NCI-H345 treated with DMSO at 0.1 percent for 48 hours (cell line): ENCODE results near the gene PTPN22.

ENCODE experiments used
- DNase-seq: peaks from one replicate; lab custom pipeline; 2025; ENCODE audit not compliant: unreplicated experiment; lab: John Stamatoyannopoulos, UW

The PTPN22 gene

GRCh38 chr1:113887402-113888175 is 16.1 kb upstream of the PTPN22 start, which contains the start of gene BCL2L15:
Gene BCL2L15, minus strand, starts transcription at chr1:113887581. Its CDS starts 206 bp downstream, at chr1:113887375.
- no peak for DNase-seq

GRCh38 chr1:113886417-113887401 is 15.2 kb upstream of the PTPN22 start:
- DNase-seq, result no peak

GRCh38 chr1:113881661-113882060 is 10.1 kb upstream of the PTPN22 start:
- no peak for DNase-seq

- no peak for DNase-seq
Measured at GRCh38 chr1:113879739-113880038, 8.2 kb upstream of the PTPN22 start.

- DNase-seq, result no peak
Measured at GRCh38 chr1:113876176-113876575, 4.7 kb upstream of the PTPN22 start.

DNA sequence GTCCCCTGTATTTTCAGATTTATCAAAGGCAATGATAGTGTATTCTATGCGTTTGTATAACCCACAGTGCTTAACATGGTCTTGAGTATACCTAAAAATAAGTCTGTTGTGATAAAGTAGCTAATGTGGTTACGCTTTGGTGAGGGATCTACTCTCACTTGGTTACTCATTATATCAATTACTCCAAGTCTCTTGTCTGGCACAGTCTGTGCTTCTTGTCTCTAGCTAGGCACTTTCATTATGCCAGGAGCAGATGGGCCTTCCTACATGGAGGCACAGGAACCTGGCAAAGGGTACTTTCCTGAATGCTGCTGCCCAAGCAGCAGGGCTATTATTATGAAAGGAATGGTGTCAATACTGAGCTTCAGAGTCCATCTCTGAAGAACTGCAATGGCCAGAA is 4.2 kb upstream of the PTPN22 start:
- DNase-seq, result no peak

GRCh38 chr1:113874012-113874879 is 2.7 kb upstream of the PTPN22 start:
- DNase-seq, result no peak

DNA sequence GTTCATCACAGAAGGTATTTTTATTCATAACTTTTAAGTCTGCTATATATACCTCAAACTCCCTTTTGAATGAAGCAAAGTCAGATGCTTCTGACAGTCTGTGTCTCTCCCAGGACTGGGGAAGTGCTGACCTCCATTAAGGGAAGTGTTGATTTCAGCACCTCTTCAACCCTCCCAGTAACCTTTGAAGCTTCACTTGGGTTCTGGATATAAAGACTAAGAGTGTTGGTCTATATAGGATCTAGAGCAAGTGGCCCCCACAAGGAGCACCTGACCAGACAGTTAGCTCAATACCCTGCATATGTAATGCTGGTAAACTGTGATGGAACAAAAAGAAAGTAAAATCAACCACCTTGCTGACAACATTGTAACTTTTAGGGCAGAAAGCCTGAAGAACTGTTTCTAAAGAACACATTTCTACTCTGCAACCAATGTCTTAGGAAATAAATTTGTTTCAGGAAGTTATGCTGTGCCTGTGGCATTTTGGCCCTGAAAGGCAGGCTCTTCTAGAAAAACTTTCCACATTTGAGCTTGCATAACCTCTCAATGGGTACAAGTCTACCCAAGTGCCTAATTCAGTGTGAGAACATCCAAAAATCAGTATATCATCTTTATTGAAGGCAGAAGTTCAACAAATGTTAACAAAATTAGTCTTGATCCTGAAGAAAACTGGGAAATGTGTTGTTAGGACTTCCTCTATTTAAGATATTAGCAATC is 865 bp upstream of the PTPN22 start:
- no peak for DNase-seq

- no peak for DNase-seq
Measured at GRCh38 chr1:113870778-113871177, 734 bp downstream of the PTPN22 start.

GRCh38 chr1:113868387-113869083 is 3.0 kb downstream of the PTPN22 start:
- DNase-seq, result no peak

GRCh38 chr1:113861641-113862040 is 9.9 kb downstream of the PTPN22 start:
- DNase-seq, result no peak

GRCh38 chr1:113860891-113861290 is 10.6 kb downstream of the PTPN22 start:
- no peak for DNase-seq

- no peak for DNase-seq
Measured at GRCh38 chr1:113859478-113860175, 11.9 kb downstream of the PTPN22 start.

DNA sequence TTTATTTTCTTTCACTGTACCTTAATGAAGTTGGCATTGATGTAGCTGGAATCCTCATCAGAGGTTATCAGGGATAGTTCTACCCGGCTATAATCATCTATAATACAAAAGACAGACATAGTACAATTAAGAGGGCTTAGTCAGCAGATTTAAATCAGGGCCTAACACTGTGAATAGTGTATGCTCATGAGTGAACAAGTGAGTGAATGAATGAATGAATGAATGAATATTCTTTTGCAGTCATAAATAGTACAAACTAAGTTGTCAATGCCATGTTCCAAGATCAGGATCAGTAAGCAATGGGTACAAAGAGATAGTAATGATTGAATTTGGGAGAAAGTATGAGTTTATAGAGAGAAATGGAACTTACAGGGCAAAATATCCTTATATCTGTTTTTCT is 12.5 kb downstream of the PTPN22 start:
- no peak for DNase-seq

- no peak for DNase-seq
Measured at GRCh38 chr1:113858418-113858817, 13.1 kb downstream of the PTPN22 start.

DNA sequence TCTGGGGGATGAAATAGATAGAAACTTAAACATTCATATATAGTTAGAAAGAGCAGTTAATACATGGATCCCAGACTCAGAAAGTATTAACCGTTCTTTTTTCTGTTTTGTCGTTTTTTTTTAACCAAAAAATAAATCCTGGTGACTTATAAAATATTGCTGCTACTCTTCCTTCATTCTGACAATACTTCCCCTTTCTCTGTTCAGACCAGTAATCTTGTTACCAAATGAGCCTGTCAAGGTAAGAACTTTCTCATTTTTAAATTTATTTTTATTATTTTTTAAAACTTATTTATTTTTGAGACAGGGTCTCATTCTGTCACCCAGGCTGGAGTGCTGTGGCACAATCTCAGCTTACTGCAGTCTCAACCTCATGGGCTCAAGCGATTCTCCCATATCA is 13.7 kb downstream of the PTPN22 start:
- DNase-seq, result no peak

- no peak for DNase-seq
Measured at GRCh38 chr1:113856401-113856790, 15.1 kb downstream of the PTPN22 start.

- DNase-seq, result no peak
Measured at GRCh38 chr1:113855630-113856400, 15.7 kb downstream of the PTPN22 start.

DNA sequence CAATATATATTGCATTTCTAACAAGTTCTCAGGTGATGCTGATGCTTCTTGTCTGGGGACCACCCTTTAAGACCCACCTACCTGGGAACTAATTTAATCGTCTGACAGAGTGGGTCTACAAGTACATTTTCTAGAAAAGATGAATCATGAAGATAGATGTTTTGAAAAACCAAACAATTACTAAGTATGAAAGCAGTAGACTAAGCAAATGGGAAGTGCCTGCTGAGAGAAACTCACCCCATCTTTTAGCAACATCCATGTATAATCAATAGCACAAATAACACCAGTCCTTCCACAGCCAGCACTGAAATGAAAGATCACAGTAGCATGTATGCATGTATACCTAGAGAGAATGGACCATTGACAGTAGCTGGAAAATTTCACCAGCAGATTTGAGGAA is 17.3 kb downstream of the PTPN22 start:
- DNase-seq, result no peak
